Osteocyte (in vitro differentiated cells): ENCODE measurements around the gene RASSF1. TPM values are rescaled to one million over a fixed set of nuclear protein-coding genes. Genes with fewer than 3 reads are reported as not detected.

Experiments
- DNase-seq: peaks from one replicate; pipeline ENCODE4 v3.0.0; 2021; ENCODE audit warnings: mixed read lengths; ENCODE audit not compliant: unreplicated experiment; ENCODE audit errors: extremely low spot score
- H3K27ac Mint-ChIP-seq: one replicate; pipeline ENCODE4 v1.8.0; 2021; ENCODE audit warnings: mild to moderate bottlenecking, mixed read lengths; ENCODE audit not compliant: unreplicated experiment
- H3K27me3 Mint-ChIP-seq: one replicate; pipeline ENCODE4 v1.8.0; 2021; ENCODE audit warnings: mixed read lengths; ENCODE audit not compliant: unreplicated experiment
- H3K36me3 Mint-ChIP-seq: one replicate; pipeline ENCODE4 v1.8.0; 2021; ENCODE audit warnings: mixed read lengths; ENCODE audit not compliant: unreplicated experiment
- H3K4me1 Mint-ChIP-seq: one replicate; pipeline ENCODE4 v1.8.0; 2021; ENCODE audit warnings: mixed read lengths; ENCODE audit not compliant: unreplicated experiment
- H3K4me3 Mint-ChIP-seq: one replicate; pipeline ENCODE4 v1.8.0; 2021; ENCODE audit warnings: mild to moderate bottlenecking, moderate library complexity, mixed read lengths; ENCODE audit not compliant: unreplicated experiment
- H3K9me3 Mint-ChIP-seq: one replicate; pipeline ENCODE4 v1.8.0; 2021; ENCODE audit warnings: mixed read lengths; ENCODE audit not compliant: unreplicated experiment
- total RNA-seq: library from RNA; stranded (reverse); gene quantifications from 2 replicates; pipeline ENCODE4 v1.2.1, GENCODE V29; 2021
- TF ChIP-seq, protein P1 (sequence below): fragments of 200-600 bp; sonication (generic); IDR thresholded peaks from 2 replicates; pipeline ENCODE4 v1.5.0; 2021; ENCODE audit warnings: antibody characterized with exemption, mild to moderate bottlenecking, moderate library complexity

The RASSF1 gene
- total RNA-seq, 1 donor from 2014 or later: 12.8 TPM

DNA sequence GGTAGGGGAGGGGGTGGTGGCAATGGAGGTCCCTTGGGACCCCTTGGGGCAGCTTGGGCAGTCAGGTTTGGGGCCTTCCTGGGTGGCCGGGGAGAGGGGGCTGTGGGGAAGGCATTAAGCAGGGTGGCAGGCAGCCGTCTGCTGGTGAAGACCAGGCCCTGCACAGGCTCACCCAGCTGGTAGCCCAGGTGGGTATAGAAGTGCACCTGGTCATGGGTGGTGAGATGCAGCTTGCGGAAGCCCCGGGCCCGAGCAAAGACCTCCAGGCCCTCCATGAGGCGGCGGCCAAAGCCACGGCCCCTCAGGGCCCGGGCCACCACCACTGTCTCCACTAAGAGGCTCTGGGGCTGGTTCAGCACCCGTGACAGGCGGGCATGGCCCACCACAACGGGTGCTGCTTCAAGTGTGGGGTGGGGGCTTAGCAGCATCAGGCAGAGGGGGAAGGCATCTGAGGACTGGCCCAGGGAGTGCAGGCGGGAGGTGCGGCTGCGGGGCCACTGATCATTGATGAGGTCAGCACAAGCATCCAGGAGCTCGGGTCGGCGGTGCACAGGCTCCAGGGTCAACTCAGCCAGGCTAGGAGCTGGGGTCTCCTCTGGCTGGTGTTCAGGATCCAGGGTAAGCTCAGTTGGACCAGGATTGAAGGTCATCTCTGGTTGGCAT, 43.8 kb downstream of the RASSF1 start:
- H3K27ac Mint-ChIP-seq: no peak overlapping the region
- H3K36me3 Mint-ChIP-seq: no peaks in the 10 kb centered on the region
- DNase-seq: no peak
- TF ChIP-seq, protein P1, sequence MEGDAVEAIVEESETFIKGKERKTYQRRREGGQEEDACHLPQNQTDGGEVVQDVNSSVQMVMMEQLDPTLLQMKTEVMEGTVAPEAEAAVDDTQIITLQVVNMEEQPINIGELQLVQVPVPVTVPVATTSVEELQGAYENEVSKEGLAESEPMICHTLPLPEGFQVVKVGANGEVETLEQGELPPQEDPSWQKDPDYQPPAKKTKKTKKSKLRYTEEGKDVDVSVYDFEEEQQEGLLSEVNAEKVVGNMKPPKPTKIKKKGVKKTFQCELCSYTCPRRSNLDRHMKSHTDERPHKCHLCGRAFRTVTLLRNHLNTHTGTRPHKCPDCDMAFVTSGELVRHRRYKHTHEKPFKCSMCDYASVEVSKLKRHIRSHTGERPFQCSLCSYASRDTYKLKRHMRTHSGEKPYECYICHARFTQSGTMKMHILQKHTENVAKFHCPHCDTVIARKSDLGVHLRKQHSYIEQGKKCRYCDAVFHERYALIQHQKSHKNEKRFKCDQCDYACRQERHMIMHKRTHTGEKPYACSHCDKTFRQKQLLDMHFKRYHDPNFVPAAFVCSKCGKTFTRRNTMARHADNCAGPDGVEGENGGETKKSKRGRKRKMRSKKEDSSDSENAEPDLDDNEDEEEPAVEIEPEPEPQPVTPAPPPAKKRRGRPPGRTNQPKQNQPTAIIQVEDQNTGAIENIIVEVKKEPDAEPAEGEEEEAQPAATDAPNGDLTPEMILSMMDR: no peak
- no peaks in the 10 kb centered on the region for H3K27me3 Mint-ChIP-seq
- H3K4me3 Mint-ChIP-seq: no peak overlapping the region
- peaks cover 29% of the 10 kb centered on the region for H3K4me1 Mint-ChIP-seq
- H3K9me3 Mint-ChIP-seq: no peaks in the 10 kb centered on the region

- DNase-seq: no peak
- Mint-ChIP-seq H3K9me3 (no peaks in the 10 kb centered on the region), H3K36me3 (no peaks in the 10 kb centered on the region), H3K4me3 (no peak overlapping the region), H3K27me3 (no peaks in the 10 kb centered on the region), H3K27ac (no peak overlapping the region), H3K4me1 (peaks cover 32% of the 10 kb centered on the region)
- TF ChIP-seq, protein P1: no peak
Observed at GRCh38 chr3:50295553-50296431, 44.8 kb downstream of the RASSF1 start.

DNA sequence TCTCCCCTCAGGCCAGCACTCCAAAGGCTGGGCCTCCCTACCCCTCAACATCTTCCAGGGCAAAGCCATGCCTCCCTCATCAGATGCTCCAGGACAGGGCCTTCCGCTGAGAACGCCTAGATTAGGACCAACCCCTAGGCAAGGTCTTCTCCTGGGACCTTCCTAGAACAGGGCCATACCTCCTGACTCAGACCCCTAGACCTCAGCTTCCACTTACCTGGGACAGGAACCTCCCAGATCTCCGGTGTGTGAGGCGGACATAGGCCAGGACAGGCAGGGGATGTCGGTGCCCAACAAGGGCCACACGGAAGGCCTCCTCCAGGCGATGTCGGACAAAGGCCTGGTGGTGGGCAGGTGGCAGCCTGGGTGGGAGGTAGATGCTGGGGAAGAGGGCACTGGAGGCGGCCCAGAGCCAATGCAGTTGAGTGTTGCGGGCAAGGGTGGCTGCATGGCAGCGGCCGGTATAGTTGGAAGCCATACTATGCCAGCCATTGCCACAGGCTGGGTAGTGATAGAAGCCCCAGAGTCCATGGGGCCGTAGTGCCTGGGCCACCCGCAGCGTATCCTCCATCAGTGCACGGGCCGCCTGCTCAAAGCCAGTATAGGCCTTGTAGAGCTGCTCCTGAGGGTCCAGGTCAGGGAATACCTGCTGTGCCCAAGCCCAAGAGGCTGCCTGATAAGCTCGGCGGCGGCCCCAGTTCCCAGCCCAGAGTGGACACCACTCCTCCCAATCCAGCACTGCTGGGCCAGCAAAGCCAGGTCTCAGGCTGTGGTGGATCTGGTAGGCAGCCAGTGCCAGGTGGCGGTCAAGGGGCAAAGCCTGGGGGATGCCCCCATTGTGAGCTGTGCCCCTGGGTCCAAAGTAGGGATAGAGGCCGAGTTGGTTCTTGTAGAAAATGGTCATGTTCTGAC, 45.9 kb downstream of the RASSF1 start:
- no peak for DNase-seq
- peaks cover 3% of the 10 kb centered on the region for H3K36me3 Mint-ChIP-seq
- TF ChIP-seq, protein P1: no peak
- H3K4me3 Mint-ChIP-seq: no peak overlapping the region
- H3K27ac Mint-ChIP-seq: no peak overlapping the region
- H3K4me1 Mint-ChIP-seq: peaks cover 25% of the 10 kb centered on the region
- H3K27me3 Mint-ChIP-seq: no peaks in the 10 kb centered on the region
- no peaks in the 10 kb centered on the region for H3K9me3 Mint-ChIP-seq

DNA sequence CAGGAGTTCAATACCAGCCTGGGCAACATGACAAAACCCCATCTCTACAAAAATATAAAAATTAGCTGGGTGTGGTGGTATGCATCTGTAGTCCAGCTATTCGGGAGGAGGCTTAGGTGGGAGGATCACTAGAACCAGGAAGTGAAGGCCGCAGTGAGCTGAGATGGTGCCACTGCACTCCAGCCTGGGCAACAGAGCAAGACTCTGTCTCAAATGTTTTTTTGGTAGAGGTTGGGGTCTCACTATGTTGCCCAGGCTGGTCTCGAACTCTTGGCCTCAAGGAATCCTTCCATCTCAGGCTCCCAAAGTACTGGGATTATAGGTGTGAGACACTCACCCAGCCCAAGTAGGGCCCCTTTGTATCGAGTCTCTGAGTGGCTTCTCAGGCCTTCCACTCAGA, 46.5 kb downstream of the RASSF1 start:
- Mint-ChIP-seq H3K4me1 (peaks cover 21% of the 10 kb centered on the region), H3K27ac (no peak overlapping the region), H3K9me3 (no peaks in the 10 kb centered on the region), H3K36me3 (peaks cover 3% of the 10 kb centered on the region), H3K27me3 (no peaks in the 10 kb centered on the region), H3K4me3 (no peak overlapping the region)
- TF ChIP-seq, protein P1: no peak
- DNase-seq: no peak
